Mucosa of descending colon (tissue), 3 donors: ENCODE results near the gene RNF40. TPM values are rescaled to one million over a fixed set of nuclear protein-coding genes. Genes with fewer than 3 reads are reported as not detected.
A peak's percentile ranks its signal among the peaks of the same experiment; 100 is the strongest.

Experiments used
- ATAC-seq: fragments of 200-7000 bp; cut with Tn5 transposase; one replicate; pipeline ENCODE4 v1.9.1; 2020; ENCODE audit warnings: mild to moderate bottlenecking, moderate library complexity
- DNase-seq, 3 donors: peaks; one replicate each; pipeline ENCODE4 v3.0.0-alpha.2; 2020
- H3K36me3 ChIP-seq: fragments of 200-600 bp; one replicate; pipeline ENCODE4 v1.8.0; 2021; ENCODE audit warnings: low read depth, mild to moderate bottlenecking
- H3K4me1 ChIP-seq: fragments of 200-600 bp; one replicate; pipeline ENCODE4 v1.8.0; 2021; ENCODE audit warnings: low read depth, mild to moderate bottlenecking
- H3K4me3 ChIP-seq: fragments of 200-600 bp; one replicate; pipeline ENCODE4 v1.8.0; 2021; ENCODE audit warnings: mild to moderate bottlenecking
- H3K9me3 ChIP-seq: fragments of 200-600 bp; one replicate; pipeline ENCODE4 v1.8.0; 2021; ENCODE audit warnings: mild to moderate bottlenecking
- CTCF ChIP-seq: fragments of 200-600 bp; IDR thresholded peaks from one replicate; pipeline ENCODE4 v1.8.0; 2022; ENCODE audit warnings: antibody characterized with exemption, mild to moderate bottlenecking
- intact Hi-C, 2 donors: fragments of 100-400 bp; cut with DNase I in 1 of 2; cut with micrococcal nuclease in 1 of 2; formaldehyde crosslinking; loops; one replicate each; pipeline versions ENCODE4 v1.11.0 to v1.11.1; 2022; cut with DNase I, micrococcal nuclease
- total RNA-seq, 3 donors: library from RNA; stranded (reverse); fragmentation: NEBNext Ultra II Directional in 2 of 3; extraction: Animal tissue kit (Norgen Biotek cat#: 25700) in 2 of 3; gene quantifications; one replicate each; pipeline versions ENCODE4 v1.2.1 to v1.2.4, GENCODE V29; 2021 to 2023
- donor health status: DM: no; HTN: no; CAD: no; lungs with moderate emphysema.
- donor health status: DM: no; HTN: no; CAD: no.
- donor health status: DM: no; HTN: yes; CAD: no.

The RNF40 gene
- total RNA-seq, 3 donors from 2014 or later = 87.6 to 110 (median 96.3) TPM

- intact Hi-C loops = no loop called here
- TF ChIP-seq CTCF = no peak
- H3K4me3 ChIP-seq = no peak overlapping the region
- H3K4me1 ChIP-seq = peaks cover 10% of the 10 kb centered on the region
- H3K36me3 ChIP-seq = peaks cover 33% of the 10 kb centered on the region
- DNase-seq = no peak
- ATAC-seq = no peak
- no peaks in the 10 kb centered on the region for H3K9me3 ChIP-seq
Measured at GRCh38 chr16:30766933-30767284, 4.8 kb downstream of the RNF40 start.

- ATAC-seq (peak; percentile 31), DNase-seq (peak in 1 of 3 donors; percentile 20)
- H3K4me1 ChIP-seq = peaks cover 5% of the 10 kb centered on the region
- H3K36me3 ChIP-seq = peaks cover 30% of the 10 kb centered on the region
- TF ChIP-seq CTCF = no peak
- no peaks in the 10 kb centered on the region for H3K9me3 ChIP-seq
- intact Hi-C loops = no loop called here
- H3K4me3 ChIP-seq = no peak overlapping the region
Measured at GRCh38 chr16:30767767-30768465, 5.8 kb downstream of the RNF40 start.

- Histone ChIP-seq H3K4me1 (no peaks in the 10 kb centered on the region), H3K36me3 (peaks cover 30% of the 10 kb centered on the region), H3K4me3 (no peak overlapping the region), H3K9me3 (no peaks in the 10 kb centered on the region)
- intact Hi-C loops = no loop called here
- no peak for TF ChIP-seq CTCF
- ATAC-seq (no peak), DNase-seq (peak in 1 of 3 donors; percentile 14)
Measured at GRCh38 chr16:30768583-30769181, 6.6 kb downstream of the RNF40 start.

- intact Hi-C loops = no loop called here
- H3K36me3 ChIP-seq = peaks cover 30% of the 10 kb centered on the region
- DNase-seq (peak in 1 of 3 donors; percentile 22), ATAC-seq (no peak)
- no peak for TF ChIP-seq CTCF
- H3K4me3 ChIP-seq = no peak overlapping the region
- peaks cover 1% of the 10 kb centered on the region for H3K4me1 ChIP-seq
- no peaks in the 10 kb centered on the region for H3K9me3 ChIP-seq
Measured at GRCh38 chr16:30769379-30770089, 7.4 kb downstream of the RNF40 start.

- peaks cover 16% of the 10 kb centered on the region for H3K4me1 ChIP-seq
- H3K4me3 ChIP-seq = no peak overlapping the region
- H3K36me3 ChIP-seq = peaks cover 22% of the 10 kb centered on the region
- no peak for TF ChIP-seq CTCF
- H3K9me3 ChIP-seq = no peaks in the 10 kb centered on the region
- intact Hi-C loops = no loop called here
- DNase-seq (no peak), ATAC-seq (no peak)
Measured at GRCh38 chr16:30771726-30772125, 9.6 kb downstream of the RNF40 start.
